ENCODE measurements around the gene DNAJC27.
"Not testable (repeated sequence)": the region's sequence is repeated elsewhere in the genome, so short reads cannot be mapped to it uniquely, and the experiment has no call there.

Gene DNAJC27

GRCh38 chr2:25000503-25001324 lies 29.0 kb upstream of the DNAJC27 start:
- no peak for TF ChIP-seq ZFX (IDR thresholded peaks at IDR 0.05; ENCODE audit: borderline replicate concordance)
- TF ChIP-seq CTCF (IDR thresholded peaks at IDR 0.05): no peak

GRCh38 chr2:25000036-25000435 lies 28.3 kb upstream of the DNAJC27 start:
- H3K27ac ChIP-seq: no peak overlapping the region
- no peak for TF ChIP-seq ZFX (IDR thresholded peaks at IDR 0.05; ENCODE audit: borderline replicate concordance)
- no peak for TF ChIP-seq CTCF (IDR thresholded peaks at IDR 0.05)

More at GRCh38 chr2:25000503-25001324, 29.0 kb upstream of the DNAJC27 start:
- H3K27ac ChIP-seq: no peak overlapping the region

- H3K27ac ChIP-seq: not testable (repeated sequence)
These were observed 27.3 kb upstream of the DNAJC27 start for GRCh38 chr2:24999097-24999496.

GRCh38 chr2:24994146-24994724 lies 22.5 kb upstream of the DNAJC27 start:
- no peak overlapping the region for H3K27ac ChIP-seq
- TF ChIP-seq CTCF (IDR thresholded peaks at IDR 0.05) (no peak), ZFX (IDR thresholded peaks at IDR 0.05; ENCODE audit: borderline replicate concordance) (no peak)

GRCh38 chr2:24993406-24994145 lies 21.8 kb upstream of the DNAJC27 start:
- TF ChIP-seq ZFX (IDR thresholded peaks at IDR 0.05; ENCODE audit: borderline replicate concordance) (no peak), CTCF (IDR thresholded peaks at IDR 0.05) (no peak)
- H3K27ac ChIP-seq: no peak overlapping the region

GRCh38 chr2:24986372-24986771 lies 14.6 kb upstream of the DNAJC27 start:
- TF ChIP-seq ZFX (IDR thresholded peaks at IDR 0.05; ENCODE audit: borderline replicate concordance) (no peak), CTCF (IDR thresholded peaks at IDR 0.05) (no peak)
- H3K27ac ChIP-seq: no peak overlapping the region

- TF ChIP-seq CTCF (IDR thresholded peaks at IDR 0.05): no peak
- TF ChIP-seq ZFX (IDR thresholded peaks at IDR 0.05; ENCODE audit: borderline replicate concordance): no peak
- H3K27ac ChIP-seq: no peak overlapping the region
These were observed 13.8 kb upstream of the DNAJC27 start for GRCh38 chr2:24985511-24985910.

All from 22Rv1 (cell line).